Activated CD4-positive, alpha-beta T cell treated with anti-CD3 and anti-CD28 coated beads, Interleukin-2, amount 50 U/mL, for 4 hours (primary cell): ENCODE data around the gene FOXI1.
"Not testable (repeated sequence)": the region's sequence is repeated elsewhere in the genome, so short reads cannot be mapped to it uniquely, and the experiment has no call there.

Source experiments
- DNase-seq, 2 experiments: peaks; one replicate each; pipeline ENCODE4 v3.0.0-alpha.2; 2020

Gene FOXI1

GRCh38 chr5:170132269-170132975 lies 26.7 kb downstream of the FOXI1 start:
- no peak for DNase-seq

- no peak for DNase-seq
These were observed 27.3 kb downstream of the FOXI1 start for GRCh38 chr5:170132976-170133448.

GRCh38 chr5:170135796-170136490 lies 30.2 kb downstream of the FOXI1 start:
- DNase-seq, result no peak

DNA sequence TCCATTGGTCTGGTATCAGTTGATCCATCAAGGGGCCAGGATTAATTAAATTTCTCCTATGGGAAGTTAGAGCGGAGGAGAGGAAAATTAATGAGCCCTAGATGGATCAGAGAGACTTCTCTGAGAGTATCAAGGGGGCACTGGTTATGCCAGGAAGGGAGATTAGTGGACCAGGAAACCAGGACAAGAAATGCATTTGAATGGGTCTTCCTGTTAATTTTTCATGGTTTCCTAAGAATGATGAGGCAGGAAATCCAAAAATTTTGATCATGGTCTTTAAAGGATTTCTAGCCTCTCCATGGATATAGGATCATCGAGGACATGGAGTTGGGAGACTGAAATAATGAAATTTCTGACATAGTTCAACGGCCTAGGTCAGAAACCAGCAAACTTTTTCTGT lies 30.8 kb downstream of the FOXI1 start:
- DNase-seq, result no peak

GRCh38 chr5:170137694-170138214 lies 32.1 kb downstream of the FOXI1 start:
- no peak for DNase-seq

DNA sequence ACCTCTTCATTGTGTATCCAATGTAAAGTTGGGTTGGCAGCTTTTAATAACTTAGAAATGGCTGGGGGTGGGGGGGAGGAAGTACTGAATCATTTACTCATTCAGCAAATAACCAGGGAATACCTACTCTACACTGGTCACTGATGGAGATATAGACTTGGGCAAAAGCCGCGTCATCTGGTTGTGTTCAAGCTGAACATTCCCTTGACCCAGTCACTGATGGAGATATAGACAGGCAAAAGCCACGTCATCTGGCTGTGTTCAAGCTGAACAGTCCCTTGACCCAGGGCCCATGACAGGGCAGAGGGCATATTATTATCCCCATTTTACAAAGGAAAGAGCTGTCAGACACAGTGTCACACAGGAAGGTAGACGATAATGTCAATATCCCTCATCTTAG lies 32.6 kb downstream of the FOXI1 start:
- no peak for DNase-seq

DNA sequence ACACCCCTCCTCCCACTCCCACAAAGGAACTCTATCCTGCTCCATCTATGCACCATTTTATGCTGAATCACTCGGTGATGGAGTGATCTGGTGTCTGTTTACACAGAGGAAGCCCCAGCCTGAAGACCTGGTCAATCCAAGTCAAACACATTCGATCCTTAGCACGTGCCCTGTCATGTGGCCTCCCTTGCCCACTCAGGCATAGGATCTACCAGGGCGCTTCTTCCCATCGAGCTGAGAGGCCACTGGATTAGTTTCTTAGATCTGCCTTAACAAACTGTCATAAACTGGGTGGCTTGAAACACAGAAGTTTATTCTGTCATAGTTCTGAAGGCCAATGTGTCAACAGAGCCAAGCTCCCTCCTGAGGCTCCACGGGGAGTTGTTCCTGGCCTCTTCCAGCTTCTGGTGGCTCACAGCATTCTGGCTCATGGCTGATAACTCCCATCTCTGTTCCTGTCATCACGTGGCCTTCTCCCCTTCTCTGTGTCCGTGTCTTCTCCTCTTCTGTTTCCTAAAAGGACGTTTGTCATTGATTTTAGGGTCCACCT lies 34.2 kb downstream of the FOXI1 start:
- DNase-seq, result no peak

- DNase-seq, result not testable (repeated sequence)
These were observed 35.5 kb downstream of the FOXI1 start for GRCh38 chr5:170141196-170141595.

- DNase-seq, result no peak
These were observed 35.9 kb downstream of the FOXI1 start for GRCh38 chr5:170141636-170142035.

DNA sequence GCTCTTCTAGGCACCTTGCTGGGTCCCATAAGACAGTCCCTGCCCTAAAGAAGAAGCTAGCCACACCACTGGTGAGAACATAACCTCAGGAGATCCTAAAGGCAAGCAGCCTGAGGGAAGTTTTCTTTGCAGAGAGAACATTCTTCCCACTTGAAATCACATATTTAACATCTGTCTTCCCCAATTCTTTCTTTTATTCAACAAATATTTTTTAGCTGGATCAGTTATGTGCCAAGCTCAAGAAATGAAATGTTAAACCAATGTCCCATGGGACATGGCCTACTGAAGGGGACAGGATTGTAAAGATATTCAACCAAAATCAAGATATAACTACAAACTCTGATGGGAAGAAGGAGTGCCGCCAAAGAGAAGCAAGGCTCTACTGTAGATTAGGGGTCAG lies 36.5 kb downstream of the FOXI1 start:
- no peak for DNase-seq

- DNase-seq, result no peak
These were observed 37.4 kb downstream of the FOXI1 start for GRCh38 chr5:170143091-170143490.

DNA sequence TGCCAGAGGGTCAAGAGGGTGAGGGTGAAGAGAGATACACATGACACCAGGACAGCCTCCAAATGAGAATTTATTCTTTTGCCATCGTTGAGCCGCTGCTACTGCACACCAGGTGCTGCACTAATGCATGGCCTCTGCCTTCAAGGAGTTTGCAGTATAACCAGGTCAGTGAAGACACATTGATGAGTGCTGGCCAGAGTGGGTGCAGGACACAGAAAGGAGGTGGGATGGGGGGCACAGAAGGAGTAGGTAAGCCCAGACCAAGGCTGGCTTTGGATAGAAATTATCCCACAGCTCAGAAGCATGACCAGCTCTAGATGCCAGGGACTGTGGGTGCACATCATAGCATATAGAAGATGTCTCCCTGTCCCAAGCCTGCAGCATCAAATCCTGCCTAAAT lies 38.0 kb downstream of the FOXI1 start:
- no peak for DNase-seq

DNA sequence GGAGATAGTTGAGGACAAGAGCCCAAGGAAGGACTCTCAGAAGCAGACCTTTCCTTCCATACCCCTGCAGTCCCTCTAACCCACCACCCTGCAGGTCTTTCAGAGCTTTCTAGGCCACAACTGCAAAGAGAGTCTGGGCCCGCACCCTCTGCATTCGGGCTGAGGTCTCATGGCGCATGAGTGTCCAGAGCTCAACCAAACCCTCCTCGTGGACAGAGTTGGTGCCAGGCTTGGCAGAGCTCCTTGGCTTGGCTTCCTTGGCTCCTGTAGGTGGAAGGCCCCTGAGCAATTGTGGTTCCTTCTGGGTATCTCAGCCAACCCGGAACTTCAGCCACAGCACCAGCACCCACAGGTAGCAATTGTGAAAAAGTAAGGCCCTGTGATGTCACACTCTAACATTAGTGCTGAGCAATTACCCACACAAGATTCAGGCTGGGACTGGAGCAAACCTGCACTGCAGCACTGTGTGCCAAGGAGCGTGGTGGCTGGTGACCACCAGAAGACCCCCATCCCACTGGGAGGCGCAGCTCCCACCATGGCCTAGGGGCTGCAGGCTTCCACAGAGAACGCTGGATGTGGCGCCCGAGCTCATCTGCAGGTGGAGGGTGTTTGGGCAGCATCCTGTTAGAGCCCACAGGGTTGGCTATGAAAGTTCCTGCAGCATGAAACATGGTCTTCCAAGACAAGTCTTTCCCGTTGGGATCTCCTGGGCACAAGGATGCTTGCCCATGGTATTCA lies 38.8 kb downstream of the FOXI1 start:
- DNase-seq, result no peak

- DNase-seq, result no peak
These were observed 39.8 kb downstream of the FOXI1 start for GRCh38 chr5:170145462-170145861.

DNA sequence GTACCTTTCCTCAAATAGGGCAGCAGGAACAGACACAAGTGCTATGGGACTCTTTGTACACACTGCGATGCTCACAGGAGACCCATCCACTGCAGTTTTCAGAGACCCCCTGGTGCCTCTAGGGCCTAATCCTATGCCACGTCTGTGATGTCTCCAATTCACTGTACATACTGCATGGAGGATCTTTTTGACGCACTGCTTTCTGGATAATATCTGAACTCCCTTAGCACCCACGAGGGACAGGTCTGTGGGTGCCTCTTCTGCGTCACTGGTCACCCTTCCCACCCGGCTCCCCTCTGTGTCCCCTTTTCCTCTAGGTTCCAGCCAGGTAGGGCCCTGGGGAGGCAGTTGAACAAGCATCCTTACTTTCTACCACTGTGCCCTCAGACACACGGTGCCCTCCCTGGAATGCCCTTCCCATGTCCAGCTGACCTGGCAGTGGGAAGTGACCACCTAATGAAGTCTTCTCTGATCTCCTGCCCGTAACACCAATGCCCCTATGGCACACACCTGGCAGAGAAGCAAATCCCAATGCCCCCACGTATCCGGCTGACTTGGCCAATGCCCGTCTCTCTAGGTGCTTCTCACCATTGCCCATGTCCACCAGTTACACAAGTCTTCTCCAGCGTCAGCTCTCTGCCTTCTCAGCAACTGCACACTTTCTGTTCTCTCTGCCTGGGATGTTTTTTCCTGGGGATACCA lies 41.5 kb downstream of the FOXI1 start:
- no peak for DNase-seq

DNA sequence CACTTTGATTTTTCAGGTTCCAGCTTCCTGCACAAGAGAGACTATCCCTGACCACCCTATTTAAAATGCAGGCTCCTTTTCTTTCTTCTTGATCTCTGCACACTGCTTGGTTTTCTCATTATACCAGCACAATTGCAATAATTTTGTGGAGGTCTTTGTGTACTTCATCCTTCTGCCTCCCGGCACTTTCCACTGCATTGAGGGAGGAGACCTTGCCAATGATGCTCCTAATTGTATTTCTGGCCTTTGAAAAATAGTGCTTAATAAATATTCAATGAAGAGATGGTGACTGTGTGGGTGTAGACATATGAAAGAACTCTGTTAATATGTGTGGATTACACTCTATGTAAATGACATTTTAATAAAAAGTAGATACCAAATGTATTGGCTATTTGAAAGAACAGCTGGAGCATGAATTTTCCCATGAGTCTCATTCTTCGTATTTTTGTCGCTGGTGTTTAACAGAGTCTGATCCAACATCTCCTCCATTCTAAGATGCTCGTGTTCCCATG lies 42.1 kb downstream of the FOXI1 start:
- DNase-seq, result no peak

- no peak for DNase-seq
These were observed 42.9 kb downstream of the FOXI1 start for GRCh38 chr5:170148430-170149205.

- DNase-seq, result no peak
These were observed 43.5 kb downstream of the FOXI1 start for GRCh38 chr5:170149206-170149515.

DNA sequence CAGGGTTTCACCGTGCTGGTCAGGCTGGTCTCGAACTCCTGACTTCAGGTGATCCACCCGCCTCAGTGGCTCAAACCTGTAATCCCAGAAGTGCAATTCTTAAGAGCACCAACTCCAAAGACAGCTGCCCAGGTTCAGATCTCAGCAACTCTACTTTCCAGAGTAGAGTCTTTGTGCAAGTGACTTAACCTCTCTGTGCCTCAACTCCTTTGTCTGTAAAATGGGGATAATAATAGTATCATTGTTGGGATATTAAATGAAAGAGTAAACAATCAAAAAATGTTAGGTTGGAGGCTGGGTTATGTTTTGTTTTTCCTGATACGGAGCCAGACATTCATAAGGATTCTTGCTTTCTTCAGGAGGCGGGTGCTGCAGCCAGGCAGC lies 45.0 kb downstream of the FOXI1 start:
- no peak for DNase-seq

- no peak for DNase-seq
These were observed 45.6 kb downstream of the FOXI1 start for GRCh38 chr5:170151097-170151831.

DNA sequence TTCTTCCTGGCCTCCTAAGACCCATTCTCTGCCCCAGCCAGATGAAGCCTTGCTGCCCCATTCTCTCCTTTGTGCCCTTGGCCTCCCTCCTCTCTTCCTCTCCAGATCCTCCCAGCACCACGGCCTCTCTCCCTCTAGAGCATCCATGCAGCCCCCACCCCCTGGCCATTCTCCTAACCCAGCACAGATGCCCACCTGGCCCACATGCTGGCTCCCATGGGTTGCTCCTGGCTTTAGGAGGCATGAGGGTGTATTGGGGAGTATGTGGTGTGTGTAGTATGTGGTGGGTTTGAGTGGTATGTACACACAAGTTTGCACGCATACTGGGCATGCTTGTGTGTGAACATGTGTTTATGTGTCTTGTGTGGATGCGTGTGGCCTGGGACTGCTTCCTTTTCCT lies 47.1 kb downstream of the FOXI1 start:
- no peak for DNase-seq
